Glutamatergic neuron (in vitro differentiated cells): Measurements from ENCODE around the gene TOMM7. TPM values are rescaled to one million over a fixed set of nuclear protein-coding genes. Genes with fewer than 3 reads are reported as not detected.

Source experiments
- DNase-seq: peaks from one replicate; pipeline ENCODE4 v3.0.0; 2022
- H3K27ac Mint-ChIP-seq: one replicate; pipeline ENCODE4 v1.8.0; 2020; ENCODE audit warnings: mild to moderate bottlenecking, mixed read lengths, inconsistent platforms; ENCODE audit not compliant: unreplicated experiment
- H3K27me3 Mint-ChIP-seq: one replicate; pipeline ENCODE4 v1.8.0; 2020; ENCODE audit warnings: mild to moderate bottlenecking, moderate library complexity, mixed read lengths, inconsistent platforms; ENCODE audit not compliant: unreplicated experiment
- H3K36me3 Mint-ChIP-seq: one replicate; pipeline ENCODE4 v1.8.0; 2020; ENCODE audit warnings: mild to moderate bottlenecking, mixed read lengths, inconsistent platforms; ENCODE audit not compliant: unreplicated experiment
- H3K4me1 Mint-ChIP-seq: one replicate; pipeline ENCODE4 v1.8.0; 2020; ENCODE audit warnings: mild to moderate bottlenecking, low read depth, mixed read lengths, inconsistent platforms; ENCODE audit not compliant: unreplicated experiment
- H3K4me3 Mint-ChIP-seq: one replicate; pipeline ENCODE4 v1.8.0; 2020; ENCODE audit warnings: mild to moderate bottlenecking, mixed read lengths, inconsistent platforms; ENCODE audit not compliant: unreplicated experiment
- H3K9me3 Mint-ChIP-seq: one replicate; pipeline ENCODE4 v1.8.0; 2020; ENCODE audit warnings: mild to moderate bottlenecking, moderate library complexity, mixed read lengths, inconsistent platforms; ENCODE audit not compliant: unreplicated experiment
- total RNA-seq: library from RNA; stranded (reverse); fragmentation: NEBNext Ultra II Directional; extraction: Animal tissue kit (Norgen Biotek cat#: 25700); gene quantifications from one replicate; pipeline ENCODE4 v1.2.1, GENCODE V29; 2021; ENCODE audit not compliant: unreplicated experiment
- TF ChIP-seq, protein P1 (sequence below): fragments of 200-600 bp; sonication (generic); IDR thresholded peaks from one replicate; pipeline ENCODE4 v1.5.0; 2021; ENCODE audit not compliant: partially characterized antibody, unreplicated experiment

Gene TOMM7
- total RNA-seq, 1 donor from 2014 or later, result 111 TPM

DNA sequence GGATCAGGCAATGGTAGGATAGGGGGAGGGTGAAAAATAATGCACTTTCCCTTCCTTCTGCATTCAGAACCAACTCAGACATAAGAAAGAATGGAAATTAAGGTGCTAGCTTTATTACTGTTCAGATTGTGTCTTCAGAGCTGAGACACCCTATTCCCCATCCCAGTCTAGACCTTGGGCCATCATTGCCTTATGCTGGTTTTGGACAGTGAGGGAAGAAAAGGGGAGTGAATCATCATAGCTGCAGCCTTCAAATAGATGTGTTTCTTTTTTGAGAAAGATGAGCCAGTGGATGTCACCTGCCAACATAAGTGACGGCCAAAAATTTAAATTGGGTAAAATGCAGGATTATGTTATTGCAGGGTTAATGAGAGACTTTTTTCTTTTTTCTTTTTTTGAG lies 27.0 kb upstream of the TOMM7 start:
- peak overlapping the region; percentile 72 for H3K4me3 Mint-ChIP-seq
- no peak for DNase-seq
- peaks cover 17% of the 10 kb centered on the region for H3K9me3 Mint-ChIP-seq
- H3K4me1 Mint-ChIP-seq, result peaks cover 27% of the 10 kb centered on the region
- peak overlapping the region; percentile 94 for H3K27ac Mint-ChIP-seq
- TF ChIP-seq, protein P1, sequence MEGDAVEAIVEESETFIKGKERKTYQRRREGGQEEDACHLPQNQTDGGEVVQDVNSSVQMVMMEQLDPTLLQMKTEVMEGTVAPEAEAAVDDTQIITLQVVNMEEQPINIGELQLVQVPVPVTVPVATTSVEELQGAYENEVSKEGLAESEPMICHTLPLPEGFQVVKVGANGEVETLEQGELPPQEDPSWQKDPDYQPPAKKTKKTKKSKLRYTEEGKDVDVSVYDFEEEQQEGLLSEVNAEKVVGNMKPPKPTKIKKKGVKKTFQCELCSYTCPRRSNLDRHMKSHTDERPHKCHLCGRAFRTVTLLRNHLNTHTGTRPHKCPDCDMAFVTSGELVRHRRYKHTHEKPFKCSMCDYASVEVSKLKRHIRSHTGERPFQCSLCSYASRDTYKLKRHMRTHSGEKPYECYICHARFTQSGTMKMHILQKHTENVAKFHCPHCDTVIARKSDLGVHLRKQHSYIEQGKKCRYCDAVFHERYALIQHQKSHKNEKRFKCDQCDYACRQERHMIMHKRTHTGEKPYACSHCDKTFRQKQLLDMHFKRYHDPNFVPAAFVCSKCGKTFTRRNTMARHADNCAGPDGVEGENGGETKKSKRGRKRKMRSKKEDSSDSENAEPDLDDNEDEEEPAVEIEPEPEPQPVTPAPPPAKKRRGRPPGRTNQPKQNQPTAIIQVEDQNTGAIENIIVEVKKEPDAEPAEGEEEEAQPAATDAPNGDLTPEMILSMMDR, result no peak
- peaks cover 11% of the 10 kb centered on the region for H3K27me3 Mint-ChIP-seq
- H3K36me3 Mint-ChIP-seq, result peaks cover 10% of the 10 kb centered on the region

DNA sequence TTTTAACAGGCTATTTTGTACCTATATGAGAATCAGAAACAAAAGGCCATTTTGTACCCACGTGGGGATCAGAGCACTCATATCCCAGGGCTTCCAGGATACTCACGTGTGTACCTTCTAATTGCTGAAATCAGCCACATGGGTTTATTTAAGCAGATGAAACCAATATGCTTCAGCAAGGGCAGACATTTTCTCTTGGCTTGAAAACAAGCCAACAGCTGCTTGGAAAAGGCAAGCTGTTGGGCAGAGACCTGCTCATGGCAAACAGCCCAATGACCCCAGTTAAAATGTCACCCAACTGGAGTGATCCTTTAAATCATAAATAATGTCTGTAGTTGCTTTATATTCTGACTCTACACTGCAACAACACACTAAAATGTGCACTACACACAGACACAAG lies 26.5 kb upstream of the TOMM7 start:
- Mint-ChIP-seq H3K27ac (peak overlapping the region; percentile 94), H3K4me1 (peaks cover 27% of the 10 kb centered on the region), H3K9me3 (peaks cover 17% of the 10 kb centered on the region), H3K27me3 (peaks cover 11% of the 10 kb centered on the region), H3K4me3 (peak overlapping the region; percentile 72), H3K36me3 (peaks cover 11% of the 10 kb centered on the region)
- peak; percentile 43 for DNase-seq
- TF ChIP-seq, protein P1, result no peak

DNA sequence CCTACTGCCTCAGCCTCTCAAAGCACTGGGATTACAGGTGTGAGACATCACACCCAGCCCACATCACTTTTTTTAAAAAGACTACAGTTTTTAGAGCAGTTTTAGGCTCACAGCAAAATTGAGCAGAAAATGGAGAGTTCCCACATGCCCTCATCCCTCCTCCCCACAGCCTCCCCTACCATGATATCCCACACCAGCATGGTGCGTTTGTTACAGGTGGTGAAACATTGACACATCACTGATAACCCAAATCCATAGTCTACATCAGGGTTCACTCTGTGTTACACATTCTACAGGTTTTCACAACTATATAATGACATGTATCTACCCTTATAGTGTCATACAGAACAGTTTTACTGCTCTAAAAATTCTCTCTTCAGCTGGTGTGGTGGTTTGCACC lies 24.3 kb upstream of the TOMM7 start:
- Mint-ChIP-seq H3K9me3 (peaks cover 15% of the 10 kb centered on the region), H3K27ac (no peak overlapping the region), H3K27me3 (peaks cover 9% of the 10 kb centered on the region), H3K4me1 (peaks cover 29% of the 10 kb centered on the region), H3K36me3 (peaks cover 11% of the 10 kb centered on the region), H3K4me3 (no peak overlapping the region)
- DNase-seq, result no peak
- TF ChIP-seq, protein P1, result no peak

DNA sequence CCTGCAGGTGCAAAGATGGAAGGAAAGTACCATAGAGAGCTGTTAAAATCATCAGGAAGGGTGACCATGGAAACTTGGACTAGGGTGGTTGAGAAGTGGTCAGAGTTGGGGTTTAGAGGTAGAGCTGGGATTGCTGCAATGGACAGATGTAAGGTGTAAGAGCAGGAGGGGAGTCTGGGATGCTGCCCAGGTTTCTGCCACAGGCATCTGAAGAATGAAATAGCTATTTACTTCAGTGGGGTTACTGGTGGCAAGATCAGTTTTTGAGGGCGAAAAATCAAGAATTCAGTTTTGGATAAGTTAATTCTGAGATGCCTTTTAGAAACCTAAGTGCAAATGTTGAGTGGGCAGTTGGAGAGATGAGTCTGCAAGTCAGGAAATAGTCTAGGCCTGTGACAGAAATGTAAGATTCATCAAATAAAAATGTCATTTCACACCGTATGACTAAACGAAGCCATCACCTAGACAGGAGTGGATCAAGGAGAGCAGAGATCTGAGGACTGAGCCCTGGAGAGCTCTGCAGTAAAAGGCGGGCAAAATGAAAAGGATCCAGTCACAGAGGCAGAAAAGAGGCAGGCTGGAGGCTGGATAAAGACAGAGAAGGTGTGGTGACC lies 22.7 kb upstream of the TOMM7 start:
- Mint-ChIP-seq H3K27ac (no peak overlapping the region), H3K27me3 (peaks cover 9% of the 10 kb centered on the region), H3K9me3 (peaks cover 15% of the 10 kb centered on the region), H3K4me3 (no peak overlapping the region), H3K4me1 (peaks cover 24% of the 10 kb centered on the region), H3K36me3 (peaks cover 11% of the 10 kb centered on the region)
- no peak for DNase-seq
- TF ChIP-seq, protein P1, result no peak

DNA sequence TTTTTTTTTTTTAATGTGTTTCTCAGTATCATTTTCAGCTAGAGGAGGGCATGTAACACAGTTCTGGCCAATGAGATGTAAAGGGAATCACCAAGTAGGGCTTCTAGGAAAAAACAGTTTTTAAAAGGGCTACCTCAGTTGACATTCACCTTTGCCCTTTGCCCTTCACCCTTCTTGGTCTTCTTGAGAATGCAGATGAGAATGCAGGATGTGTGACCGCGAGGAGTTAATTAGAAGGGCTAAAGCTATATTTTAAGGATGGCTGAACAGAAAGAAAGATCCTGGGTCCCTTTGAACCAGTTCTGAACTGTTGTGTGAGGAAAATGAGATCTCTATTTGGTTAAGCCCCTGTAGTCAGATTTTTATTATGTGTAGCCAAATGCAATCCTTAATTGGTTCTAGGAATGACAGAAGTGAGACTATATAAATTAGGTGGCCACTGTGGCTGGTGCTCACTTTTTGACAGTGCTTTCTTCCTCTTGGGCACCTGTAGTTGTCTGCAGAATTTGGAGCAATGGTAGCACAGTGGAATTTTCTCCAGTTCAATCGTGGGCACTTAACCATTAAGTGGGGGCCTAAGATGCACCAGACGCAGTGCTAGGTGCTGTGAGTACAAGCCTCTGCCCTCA lies 21.1 kb upstream of the TOMM7 start:
- DNase-seq, result no peak
- H3K36me3 Mint-ChIP-seq, result peaks cover 11% of the 10 kb centered on the region
- H3K27ac Mint-ChIP-seq, result no peak overlapping the region
- H3K9me3 Mint-ChIP-seq, result peaks cover 7% of the 10 kb centered on the region
- TF ChIP-seq, protein P1, result no peak
- H3K4me3 Mint-ChIP-seq, result no peak overlapping the region
- peaks cover 18% of the 10 kb centered on the region for H3K4me1 Mint-ChIP-seq
- H3K27me3 Mint-ChIP-seq, result peaks cover 3% of the 10 kb centered on the region
